ENCODE measurements around the gene HPN.

GRCh38 chr19:35015954-35016351 is 25.6 kb upstream of the HPN start:
- TF ChIP-seq CTCF (conservative IDR thresholded peaks at IDR 0.05), result no peak
- no peak for TF ChIP-seq ZFX (IDR thresholded peaks at IDR 0.05)

All from C4-2B (cell line).